Activated naive CD4-positive, alpha-beta T cell treated with anti-CD3 and anti-CD28 coated beads, Interleukin-2, amount 50 U/mL, for 72 hours (primary cell): ENCODE measurements around the gene NPPA. TPM values are rescaled to one million over a fixed set of nuclear protein-coding genes. Genes with fewer than 3 reads are reported as not detected.

Source experiments
- ATAC-seq, 2 donors: fragments of 150-1000 bp; cut with Tn5 transposase; 2 replicates each; pipeline ENCODE4 v1.10.0; 2021; ENCODE audit warnings: mild to moderate bottlenecking in 2 of 2, moderate library complexity in 2 of 2
- DNase-seq, 2 donors: peaks; one replicate each; pipeline ENCODE4 v3.0.0; 2021 to 2022; ENCODE audit warnings: low spot score in 2 of 2
- H3K27ac Mint-ChIP-seq, 2 donors: one replicate each; pipeline ENCODE4 v1.8.0; 2022; ENCODE audit warnings: mild to moderate bottlenecking in 2 of 2, mixed read lengths in 2 of 2
- H3K36me3 Mint-ChIP-seq, 2 donors: one replicate each; pipeline ENCODE4 v1.8.0; 2022; ENCODE audit warnings: mixed read lengths in 2 of 2
- H3K9me3 Mint-ChIP-seq, 2 donors: one replicate each; pipeline ENCODE4 v1.8.0; 2022; ENCODE audit warnings: mixed read lengths in 2 of 2
- total RNA-seq, 2 donors: library from RNA; stranded (reverse); gene quantifications; one replicate each; pipeline ENCODE4 v1.2.3, GENCODE V29; 2022

NPPA gene
- total RNA-seq, 2 donors from 2014 or later = not detected

DNA sequence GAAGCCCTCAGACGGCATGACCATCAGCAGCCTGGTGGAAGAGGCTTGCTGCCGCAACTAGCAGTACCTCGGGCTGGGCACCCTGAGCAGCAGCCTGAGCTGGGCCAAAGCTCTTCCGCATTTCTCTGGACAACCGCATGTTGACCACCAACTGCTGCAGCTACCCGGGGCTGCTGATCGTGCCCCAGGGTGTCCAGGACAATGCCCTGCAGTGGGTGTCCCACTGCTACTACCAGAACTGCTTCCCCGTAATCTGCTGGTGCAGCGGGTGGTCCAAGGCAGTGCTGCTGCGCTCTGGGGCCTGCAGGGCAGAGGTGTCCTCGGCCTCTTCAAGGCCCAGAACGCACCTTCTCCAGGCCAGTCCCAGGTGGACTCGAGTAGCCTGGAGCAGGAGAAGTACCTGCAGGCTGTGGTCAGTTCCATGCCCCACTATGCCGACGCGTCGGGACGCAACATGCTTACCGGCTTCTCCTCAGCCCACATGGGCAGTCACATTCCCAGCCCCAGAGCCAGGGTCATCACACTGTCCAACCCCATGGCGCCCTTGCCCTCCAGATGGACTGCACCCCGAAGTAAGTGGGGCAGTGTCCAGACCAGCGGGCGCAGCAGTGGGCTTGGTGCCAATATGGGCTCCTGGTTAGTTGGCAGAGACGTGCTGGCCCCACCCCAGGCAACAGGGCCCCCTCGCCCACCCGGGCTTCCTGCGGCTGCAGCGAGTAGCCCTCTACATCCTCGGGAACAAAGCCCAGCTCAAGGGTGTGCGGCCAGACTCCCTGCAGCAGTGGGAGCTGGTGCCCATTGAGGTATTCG, 30.7 kb upstream of the NPPA start:
- no peak for ATAC-seq
- Mint-ChIP-seq H3K36me3 (no peaks in the 10 kb centered on the region), H3K27ac (no peak overlapping the region), H3K9me3 (no peaks in the 10 kb centered on the region)
- DNase-seq = no peak

DNA sequence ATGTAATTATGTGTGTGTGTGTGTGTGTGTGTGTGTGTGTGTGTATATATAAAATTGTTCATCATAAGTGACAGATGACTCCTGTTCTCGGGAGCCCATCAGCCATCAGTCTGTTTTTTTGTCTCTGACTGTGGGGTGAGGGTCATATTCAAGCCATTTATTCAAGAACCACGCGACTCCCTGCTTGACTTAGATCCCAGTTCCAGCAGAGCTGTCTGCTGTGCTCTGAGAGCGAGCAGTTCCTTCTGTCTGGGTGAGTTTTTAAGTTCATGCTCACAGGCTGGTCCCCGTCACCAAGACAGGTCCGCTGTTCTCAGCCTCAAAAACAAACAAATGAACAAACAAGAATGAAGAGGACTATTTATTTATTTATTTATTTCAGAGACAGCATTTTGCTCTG, 29.5 kb upstream of the NPPA start:
- Mint-ChIP-seq H3K27ac (no peak overlapping the region), H3K9me3 (no peaks in the 10 kb centered on the region), H3K36me3 (no peaks in the 10 kb centered on the region)
- DNase-seq (no peak), ATAC-seq (no peak)

DNA sequence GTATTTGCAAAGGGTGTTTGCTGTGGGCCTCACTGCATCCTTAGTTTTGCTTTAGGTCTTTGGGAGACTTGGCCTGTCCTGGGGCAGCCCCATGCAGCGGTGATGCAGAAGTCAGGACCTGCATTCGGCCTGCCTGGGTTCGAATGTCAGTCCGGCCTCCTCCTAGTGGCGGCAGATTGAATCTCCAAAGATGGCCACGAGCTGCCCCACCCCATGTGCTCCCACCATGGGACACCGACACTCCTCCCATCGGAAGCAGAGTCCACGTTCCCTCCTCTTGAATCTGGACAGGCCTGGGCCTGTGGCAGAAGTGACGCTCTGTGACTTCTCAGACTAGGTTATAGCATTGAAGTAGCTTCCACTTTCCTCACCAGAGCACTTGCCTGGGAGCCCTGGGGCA, 27.5 kb upstream of the NPPA start:
- Mint-ChIP-seq H3K27ac (peak overlapping the region in 1 of 2 donors; percentile 20), H3K36me3 (no peaks in the 10 kb centered on the region), H3K9me3 (no peaks in the 10 kb centered on the region)
- no peak for DNase-seq
- ATAC-seq = no peak

DNA sequence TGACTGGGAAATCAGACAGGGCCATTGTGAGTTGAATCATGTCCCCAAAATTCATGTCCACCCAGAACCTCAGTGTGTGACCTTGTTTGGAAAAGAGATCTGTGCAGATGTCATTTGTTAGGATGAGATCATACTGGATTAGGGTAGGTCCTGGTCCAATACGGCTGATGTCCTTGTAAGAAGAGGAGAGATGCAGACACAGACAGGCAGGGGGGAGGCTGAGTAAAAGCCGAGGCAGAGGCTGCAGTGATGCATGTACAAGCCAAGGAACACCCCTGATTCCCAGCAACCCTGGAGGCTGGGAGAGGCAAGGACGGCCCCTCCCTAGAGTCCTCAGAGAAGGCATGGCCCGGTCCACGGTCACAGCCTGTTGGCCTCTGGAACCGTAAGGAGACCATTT, 27.0 kb upstream of the NPPA start:
- no peak for ATAC-seq
- no peak for DNase-seq
- no peak overlapping the region for H3K27ac Mint-ChIP-seq
- H3K36me3 Mint-ChIP-seq = no peaks in the 10 kb centered on the region
- H3K9me3 Mint-ChIP-seq = no peaks in the 10 kb centered on the region

DNA sequence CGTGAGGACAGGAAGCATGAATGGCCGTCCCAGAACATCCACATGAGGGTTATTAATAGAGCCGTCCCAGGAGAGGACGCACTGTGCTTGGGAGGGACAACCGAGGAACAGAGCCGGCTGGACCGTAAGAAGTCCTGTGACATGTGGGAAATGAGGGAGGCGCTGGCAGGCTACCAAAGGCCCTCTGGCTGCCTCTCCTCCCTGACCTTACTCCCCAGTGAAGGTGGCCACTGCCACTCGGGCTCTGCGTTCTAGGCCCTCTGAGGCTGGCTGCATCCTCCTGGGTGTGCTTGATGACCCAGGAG, 26.6 kb upstream of the NPPA start:
- no peak for ATAC-seq
- Mint-ChIP-seq H3K27ac (no peak overlapping the region), H3K9me3 (no peaks in the 10 kb centered on the region), H3K36me3 (no peaks in the 10 kb centered on the region)
- DNase-seq = no peak

DNA sequence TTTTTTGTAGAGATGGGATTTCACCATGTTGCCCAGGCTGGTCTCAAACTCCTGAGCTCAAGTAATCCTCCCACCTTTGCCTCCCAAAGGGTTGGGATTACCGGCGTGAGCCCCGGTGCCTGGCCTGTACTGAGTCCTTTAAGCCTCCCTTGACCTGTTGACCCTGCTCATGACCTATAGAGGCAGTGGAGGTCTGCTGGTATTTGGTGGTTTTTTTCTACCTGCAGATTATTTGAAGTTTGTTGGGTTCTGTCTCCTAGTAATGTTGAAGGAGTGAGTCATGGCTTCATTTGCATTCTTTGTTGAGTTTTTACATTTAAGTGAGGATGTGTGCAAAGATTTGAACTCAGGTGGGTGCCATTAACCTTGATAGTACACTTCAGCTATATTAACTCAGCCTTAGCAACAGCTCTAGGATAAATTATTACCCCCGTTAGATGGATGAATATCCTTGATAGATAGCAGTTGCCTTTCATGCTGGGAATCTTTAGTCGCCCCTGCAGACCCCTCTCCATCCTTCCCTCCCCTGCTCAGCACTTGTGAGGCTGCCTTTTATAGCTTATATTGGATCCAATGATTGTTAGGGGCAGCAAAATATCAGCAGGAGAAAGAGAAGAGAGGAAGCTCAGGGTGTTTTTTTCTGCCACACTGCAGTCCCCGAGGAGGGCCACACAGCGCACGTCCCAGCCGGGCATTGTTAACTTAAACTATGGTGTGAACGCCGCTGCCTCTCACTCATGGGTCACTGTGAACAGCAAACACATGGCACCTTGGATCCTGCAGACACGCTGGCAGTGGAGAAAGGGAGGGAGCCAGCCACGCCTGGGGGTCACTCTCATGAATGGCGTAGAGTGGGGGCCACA, 26.0 kb upstream of the NPPA start:
- ATAC-seq (no peak), DNase-seq (no peak)
- no peaks in the 10 kb centered on the region for H3K9me3 Mint-ChIP-seq
- H3K36me3 Mint-ChIP-seq = no peaks in the 10 kb centered on the region
- no peak overlapping the region for H3K27ac Mint-ChIP-seq

DNA sequence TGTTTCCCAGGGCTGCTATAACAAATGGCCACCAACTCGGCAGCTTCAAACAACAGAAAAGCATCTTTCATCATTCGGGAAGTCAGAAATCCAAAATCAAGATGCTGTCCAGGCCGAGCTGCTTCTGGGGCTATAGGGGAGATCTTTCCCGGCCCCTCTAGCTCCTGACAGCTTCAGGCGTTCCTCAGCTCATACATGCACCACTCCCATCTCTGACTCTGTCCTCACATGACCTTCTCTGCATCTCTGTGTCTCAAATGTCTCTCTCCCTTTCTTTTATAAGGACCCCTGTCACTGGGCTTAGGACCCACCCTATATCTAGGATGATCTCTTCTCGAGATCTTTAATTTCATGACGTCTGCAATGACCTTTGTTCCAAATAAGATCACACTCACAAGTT, 25.0 kb upstream of the NPPA start:
- no peaks in the 10 kb centered on the region for H3K9me3 Mint-ChIP-seq
- ATAC-seq (no peak), DNase-seq (no peak)
- no peaks in the 10 kb centered on the region for H3K36me3 Mint-ChIP-seq
- H3K27ac Mint-ChIP-seq = no peak overlapping the region

DNA sequence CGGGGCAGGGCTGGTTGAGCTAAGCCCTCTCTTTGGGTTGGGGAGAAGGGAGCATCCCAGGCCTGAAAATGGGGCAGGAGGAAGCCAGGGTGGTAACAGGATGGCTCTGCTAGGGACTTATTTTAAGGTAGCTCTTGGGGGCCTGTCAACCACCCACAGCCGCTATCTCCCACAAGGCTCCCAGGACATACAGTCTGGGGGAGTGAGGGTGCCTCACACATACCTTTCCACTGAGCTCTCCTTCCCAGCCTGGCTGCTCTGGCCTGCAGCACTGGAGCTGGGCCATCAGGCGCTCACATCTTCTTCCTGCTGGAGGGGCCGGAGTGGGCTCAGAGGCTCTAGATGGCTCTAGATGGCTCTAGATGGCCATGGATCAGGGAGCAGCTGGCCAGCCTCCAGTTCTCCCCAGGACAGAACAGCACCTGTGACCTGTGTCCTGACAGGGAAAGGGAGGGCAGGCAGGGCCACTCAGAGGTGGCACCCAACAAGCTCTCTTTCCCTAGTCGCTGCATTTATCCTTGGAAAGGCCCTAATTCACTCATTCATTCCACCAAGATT, 22.1 kb upstream of the NPPA start:
- ATAC-seq = no peak
- no peak for DNase-seq
- Mint-ChIP-seq H3K27ac (no peak overlapping the region), H3K9me3 (no peaks in the 10 kb centered on the region), H3K36me3 (no peaks in the 10 kb centered on the region)

DNA sequence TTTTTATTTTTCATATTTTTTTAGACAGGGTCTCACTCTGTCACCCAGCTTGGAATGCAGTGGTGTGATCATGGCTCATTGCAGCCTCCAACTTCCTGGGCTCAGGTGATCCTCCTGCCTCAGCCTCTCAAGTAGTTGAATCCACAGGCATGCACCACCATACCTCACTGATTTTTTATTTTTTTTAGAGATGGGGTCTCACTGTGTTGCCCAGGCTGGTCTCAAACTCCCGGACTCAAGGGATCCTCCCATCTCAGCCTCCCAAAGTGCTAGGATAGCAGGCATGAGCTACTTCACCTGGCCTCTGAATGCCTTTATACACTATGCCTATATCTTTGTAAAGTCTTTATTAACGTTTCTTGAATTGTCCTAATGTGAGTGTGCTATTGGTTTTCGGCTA, 21.5 kb upstream of the NPPA start:
- no peaks in the 10 kb centered on the region for H3K36me3 Mint-ChIP-seq
- no peak overlapping the region for H3K27ac Mint-ChIP-seq
- no peak for DNase-seq
- ATAC-seq = no peak
- H3K9me3 Mint-ChIP-seq = no peaks in the 10 kb centered on the region

DNA sequence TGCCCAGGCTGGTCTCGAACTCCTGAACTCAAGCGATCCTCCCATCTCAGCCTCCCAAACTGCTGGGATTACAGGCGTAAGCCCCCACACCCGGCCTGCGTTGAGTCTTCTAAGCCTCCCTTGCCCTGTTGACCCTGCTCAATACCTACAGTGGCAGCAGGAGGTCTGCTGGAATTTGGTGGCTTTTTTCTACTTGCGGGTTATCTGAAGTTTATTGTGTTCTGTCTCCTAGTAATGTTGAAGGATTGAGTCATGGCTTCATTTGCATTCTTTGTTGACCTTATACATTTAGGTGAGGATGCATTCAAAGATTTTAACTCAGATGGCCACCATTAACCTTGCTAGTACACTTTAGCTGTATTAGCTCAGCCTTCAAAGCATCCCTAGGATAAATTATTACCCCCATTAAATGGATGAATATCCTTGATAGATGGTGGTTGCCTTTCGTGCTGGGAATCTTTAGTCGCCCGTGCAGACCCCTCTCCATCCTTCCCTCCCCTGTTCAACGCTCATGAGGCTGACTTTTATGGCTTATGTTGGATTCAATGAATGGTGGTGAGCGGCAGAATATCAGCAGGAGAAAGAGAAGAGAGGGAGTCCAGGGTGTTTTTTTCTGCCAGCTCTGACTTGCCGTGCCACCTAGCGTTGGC, 20.9 kb upstream of the NPPA start:
- H3K9me3 Mint-ChIP-seq = no peaks in the 10 kb centered on the region
- ATAC-seq (no peak), DNase-seq (no peak)
- no peak overlapping the region for H3K27ac Mint-ChIP-seq
- no peaks in the 10 kb centered on the region for H3K36me3 Mint-ChIP-seq

DNA sequence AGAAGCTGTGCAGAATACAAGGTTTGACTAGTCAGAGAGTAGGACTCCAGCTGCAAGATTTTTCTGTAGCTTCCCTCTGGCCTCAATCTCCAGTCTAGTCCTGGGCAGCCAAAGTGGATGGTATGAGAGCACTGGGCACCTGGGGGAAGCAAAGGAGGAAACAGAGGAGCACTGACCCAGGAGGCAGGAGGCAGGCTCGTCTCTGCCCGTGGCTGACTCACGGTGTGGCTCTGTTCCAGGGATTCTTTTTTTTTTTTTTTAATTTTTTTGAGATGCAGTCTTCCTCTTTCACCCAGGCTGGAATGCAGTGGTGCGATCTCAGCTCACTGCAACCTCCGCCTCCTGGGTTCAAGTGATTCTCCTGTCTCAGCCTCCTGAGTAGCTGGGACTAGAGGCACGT, 15.3 kb upstream of the NPPA start:
- Mint-ChIP-seq H3K27ac (no peak overlapping the region), H3K9me3 (no peaks in the 10 kb centered on the region), H3K36me3 (peaks cover 0 to 5% of the 10 kb centered on the region in 2 donors)
- DNase-seq (no peak), ATAC-seq (no peak)

DNA sequence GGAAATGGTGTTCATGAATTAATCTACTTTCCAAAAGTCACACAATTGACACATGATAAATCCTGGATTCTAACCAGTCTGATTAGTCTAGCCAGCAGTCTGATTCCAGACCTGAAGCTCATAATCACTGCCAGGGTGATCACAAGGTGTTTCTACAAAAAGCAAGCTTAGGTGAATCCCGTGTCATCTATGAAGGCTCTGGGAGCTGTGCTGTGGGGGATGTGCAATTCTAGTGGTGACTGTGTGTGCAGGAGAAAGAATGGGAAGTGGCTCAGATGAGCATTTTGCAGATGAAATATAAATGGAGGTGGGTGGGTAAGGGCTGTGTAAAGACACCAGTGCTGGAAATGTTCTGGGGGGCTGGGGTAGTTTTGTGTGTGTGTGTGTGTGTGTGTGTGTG, 13.0 kb upstream of the NPPA start:
- Mint-ChIP-seq H3K27ac (no peak overlapping the region), H3K36me3 (peaks cover 0 to 5% of the 10 kb centered on the region in 2 donors), H3K9me3 (no peaks in the 10 kb centered on the region)
- DNase-seq = no peak
- no peak for ATAC-seq

DNA sequence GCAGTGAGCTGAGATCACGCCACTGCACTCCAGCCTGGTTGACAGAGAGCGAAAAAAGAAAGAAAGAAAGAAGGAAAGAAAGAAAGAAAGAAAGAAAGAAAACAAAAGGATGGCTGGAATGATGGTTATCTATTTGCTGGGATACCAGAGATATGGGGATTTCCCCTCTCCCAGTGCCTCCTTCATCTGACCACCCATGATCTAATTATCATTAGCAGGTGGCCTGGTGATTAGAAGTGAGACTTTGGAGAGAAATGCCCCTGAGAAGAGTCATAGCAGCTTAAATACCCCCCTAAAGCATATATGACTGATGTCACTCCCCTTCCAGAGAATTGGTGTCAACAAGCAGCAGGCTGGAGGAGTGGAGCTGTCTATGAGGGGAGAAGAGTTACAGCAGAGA, 12.5 kb upstream of the NPPA start:
- DNase-seq = no peak
- Mint-ChIP-seq H3K9me3 (no peaks in the 10 kb centered on the region), H3K36me3 (peaks cover 0 to 5% of the 10 kb centered on the region in 2 donors), H3K27ac (no peak overlapping the region)
- ATAC-seq = no peak

DNA sequence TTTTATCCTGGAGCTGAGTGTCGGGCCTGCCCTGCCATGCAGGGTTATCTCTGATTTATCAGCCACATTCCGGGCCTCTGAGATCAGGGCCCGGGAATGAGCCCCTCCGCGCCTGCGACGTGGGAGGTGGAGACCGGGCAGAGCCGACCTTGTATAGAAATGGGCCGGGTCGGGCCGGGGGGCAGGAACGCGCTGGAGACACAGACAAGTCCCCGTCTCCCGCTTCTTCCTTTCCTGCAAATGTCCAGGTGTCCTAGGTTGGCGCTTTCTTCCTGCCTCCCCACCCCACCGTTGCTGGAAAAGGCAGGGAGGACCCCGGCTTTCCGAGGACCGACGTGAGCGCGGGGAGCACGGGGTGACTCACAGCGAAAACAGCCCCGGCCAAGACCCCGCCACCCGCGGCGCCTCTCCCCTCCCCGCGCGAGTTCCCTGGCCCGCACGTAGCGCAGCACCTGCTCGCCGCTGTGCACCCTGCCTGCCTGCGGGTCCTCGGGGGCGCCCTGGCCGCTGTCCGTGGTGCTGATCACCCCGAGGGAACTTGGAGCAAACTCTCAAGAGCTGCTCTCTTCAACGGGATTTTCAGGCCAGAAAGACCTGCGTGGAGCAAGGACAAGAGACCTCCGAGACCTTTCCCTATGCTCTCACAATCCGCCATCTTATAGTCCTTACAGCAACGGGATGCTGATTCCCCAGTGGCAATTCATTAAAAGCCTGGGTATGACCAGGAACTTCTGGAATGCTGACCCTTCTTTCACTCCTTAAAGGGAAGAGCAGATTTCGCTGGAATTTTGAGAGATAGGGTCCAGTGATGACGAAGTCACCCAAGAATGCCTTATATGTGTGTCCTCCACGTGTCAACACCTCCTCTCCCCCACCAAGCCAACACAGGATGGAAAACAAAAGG, 11.6 kb upstream of the NPPA start:
- H3K27ac Mint-ChIP-seq = no peak overlapping the region

DNA sequence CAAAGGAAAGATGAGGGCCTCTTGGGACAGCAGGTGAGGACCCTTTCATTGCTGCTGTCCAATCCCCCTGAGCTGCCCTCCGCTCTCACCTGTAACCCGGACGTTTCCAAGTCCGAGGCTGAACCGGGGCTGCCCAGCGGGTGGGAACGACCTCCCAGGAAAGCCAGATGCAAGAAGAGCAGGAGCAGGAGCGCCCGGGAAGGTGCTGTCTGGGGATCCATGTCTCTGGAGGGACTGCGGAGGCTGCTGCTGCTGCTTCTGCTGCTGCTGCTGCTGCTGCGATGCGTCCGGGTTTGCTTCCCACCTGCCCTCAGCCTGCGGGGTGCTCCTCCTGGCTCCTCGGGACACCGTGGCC, 11.0 kb upstream of the NPPA start, which contains the start of gene NPPB:
Gene NPPB (minus strand): TSS at position 333 of the 355 bp plus-strand sequence. CDS start 112 bp downstream, at position 221.
- ATAC-seq = no peak
- Mint-ChIP-seq H3K9me3 (no peaks in the 10 kb centered on the region), H3K36me3 (peaks cover 0 to 5% of the 10 kb centered on the region in 2 donors), H3K27ac (no peak within 1 kb of the TSS)
- DNase-seq = no peak

More for the DNA sequence above, 11.6 kb upstream of the NPPA start:
- ATAC-seq (peak in 1 of 2 donors; percentile 63), DNase-seq (peak in 1 of 2 donors; percentile 73)
- Mint-ChIP-seq H3K9me3 (no peaks in the 10 kb centered on the region), H3K36me3 (peaks cover 0 to 5% of the 10 kb centered on the region in 2 donors)

DNA sequence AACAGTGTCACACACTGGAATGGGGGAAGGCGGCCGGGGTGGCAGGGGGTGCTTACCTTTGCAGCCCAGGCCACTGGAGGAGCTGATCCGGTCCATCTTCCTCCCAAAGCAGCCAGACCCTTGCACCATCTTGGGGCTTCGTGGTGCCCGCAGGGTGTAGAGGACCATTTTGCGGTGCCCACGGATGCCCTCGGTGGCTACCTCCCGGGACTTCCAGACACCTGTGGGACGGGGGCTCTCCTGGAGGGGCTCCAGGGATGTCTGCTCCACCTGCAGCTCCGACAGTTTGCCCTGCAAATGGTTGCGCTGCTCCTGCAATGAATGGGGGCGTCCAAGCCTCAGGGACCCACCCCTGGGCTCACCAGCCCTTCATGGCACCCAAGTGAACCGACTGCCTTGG, 10.6 kb upstream of the NPPA start:
- peaks cover 0 to 5% of the 10 kb centered on the region in 2 donors for H3K36me3 Mint-ChIP-seq
- DNase-seq (no peak), ATAC-seq (no peak)
- H3K9me3 Mint-ChIP-seq = no peaks in the 10 kb centered on the region
- H3K27ac Mint-ChIP-seq = no peak overlapping the region
